ENCODE results near the gene KRT15.

DNA sequence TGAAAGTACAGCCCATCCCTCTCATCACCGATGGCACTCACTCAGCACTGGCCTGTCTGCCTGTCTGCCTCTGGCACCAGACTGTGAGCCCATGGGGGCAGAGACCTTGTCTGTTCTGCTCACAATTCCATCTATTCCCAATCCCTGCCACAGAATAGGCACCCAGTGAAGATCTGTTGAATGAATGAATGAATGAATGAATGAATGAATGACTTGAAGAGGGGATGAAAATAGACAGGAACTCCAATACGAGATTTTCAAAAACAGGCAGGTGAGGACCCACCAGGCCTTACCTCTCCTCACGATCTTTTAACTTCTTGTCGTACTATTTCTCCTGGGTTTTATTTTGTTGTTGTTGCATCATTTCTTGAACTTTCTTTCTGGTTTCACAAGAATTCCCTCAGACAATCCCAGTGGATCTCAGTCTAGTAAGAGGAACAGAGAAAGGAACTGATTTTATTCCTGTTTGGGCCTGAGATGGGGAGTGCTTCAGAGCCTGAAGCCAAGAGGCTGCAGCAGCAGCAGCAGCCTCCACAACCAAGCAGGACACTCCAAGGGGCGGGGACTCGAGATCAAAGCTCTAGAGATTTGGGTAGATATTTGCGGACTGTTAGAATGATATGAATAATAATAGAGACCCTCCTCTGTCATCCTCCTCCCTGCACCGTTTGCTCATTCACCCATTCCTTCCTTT, 35.4 kb upstream of the KRT15 start:
- TF ChIP-seq, protein P1, sequence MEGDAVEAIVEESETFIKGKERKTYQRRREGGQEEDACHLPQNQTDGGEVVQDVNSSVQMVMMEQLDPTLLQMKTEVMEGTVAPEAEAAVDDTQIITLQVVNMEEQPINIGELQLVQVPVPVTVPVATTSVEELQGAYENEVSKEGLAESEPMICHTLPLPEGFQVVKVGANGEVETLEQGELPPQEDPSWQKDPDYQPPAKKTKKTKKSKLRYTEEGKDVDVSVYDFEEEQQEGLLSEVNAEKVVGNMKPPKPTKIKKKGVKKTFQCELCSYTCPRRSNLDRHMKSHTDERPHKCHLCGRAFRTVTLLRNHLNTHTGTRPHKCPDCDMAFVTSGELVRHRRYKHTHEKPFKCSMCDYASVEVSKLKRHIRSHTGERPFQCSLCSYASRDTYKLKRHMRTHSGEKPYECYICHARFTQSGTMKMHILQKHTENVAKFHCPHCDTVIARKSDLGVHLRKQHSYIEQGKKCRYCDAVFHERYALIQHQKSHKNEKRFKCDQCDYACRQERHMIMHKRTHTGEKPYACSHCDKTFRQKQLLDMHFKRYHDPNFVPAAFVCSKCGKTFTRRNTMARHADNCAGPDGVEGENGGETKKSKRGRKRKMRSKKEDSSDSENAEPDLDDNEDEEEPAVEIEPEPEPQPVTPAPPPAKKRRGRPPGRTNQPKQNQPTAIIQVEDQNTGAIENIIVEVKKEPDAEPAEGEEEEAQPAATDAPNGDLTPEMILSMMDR (IDR thresholded peaks at IDR 0.05): no peak
- TF ChIP-seq POLR2AphosphoS5 (IDR thresholded peaks at IDR 0.05) (no peak), POLR2A (IDR thresholded peaks at IDR 0.05) (no peak)
